H1 (cell line): ENCODE measurements around the gene MRPS18B. TPM values are rescaled to one million over a fixed set of nuclear protein-coding genes. Genes with fewer than 3 reads are reported as not detected.

ENCODE experiments used
- CTCF ChIA-PET: fragments of 300-600 bp; sonication (Branson Sonifier 250); formaldehyde crosslinking; loops from one replicate; lab custom pipeline; 2021; ENCODE audit not compliant: partially characterized antibody; lab: Charles Lee
- POLR2A ChIA-PET: fragments of 300-600 bp; sonication (Branson Sonifier 250); formaldehyde crosslinking; loops from one replicate; lab custom pipeline; 2021; ENCODE audit warnings: inconsistent platforms; ENCODE audit not compliant: partially characterized antibody; lab: Charles Lee
- DNase-seq, 2 experiments: peaks; one replicate each; pipeline versions ENCODE4 v3.0.0 to v3.0.0-alpha.2; 2010 to 2022; ENCODE audit warnings: low spot score in 2 of 2, low read depth in 1 of 2, mixed read lengths in 1 of 2
- FAIRE-seq: peaks from 2 replicates; lab custom pipeline; 2011; peaks lifted over from hg19 to GRCh38; lab: Jason Lieb, UNC
- H2AFZ ChIP-seq: 2 replicates; pipeline ENCODE4 v1.8.1; 2012; ENCODE audit warnings: low read length, inconsistent platforms
- H2AK5ac ChIP-seq: 2 replicates; pipeline ENCODE4 v1.6.1; 2013; ENCODE audit warnings: low read depth, low read length
- H2BK120ac ChIP-seq: replicated peaks from 2 replicates; pipeline ENCODE3; 2013; ENCODE audit warnings: low read depth, low read length, inconsistent platforms
- H2BK12ac ChIP-seq: 2 replicates; pipeline ENCODE4 v1.6.1; 2013; ENCODE audit warnings: low read depth, low read length
- H2BK15ac ChIP-seq: 2 replicates; pipeline ENCODE4 v1.6.1; 2013; ENCODE audit warnings: low read length
- H2BK20ac ChIP-seq: 2 replicates; pipeline ENCODE4 v1.6.1; 2013; ENCODE audit warnings: low read length
- H2BK5ac ChIP-seq: 2 replicates; pipeline ENCODE4 v1.6.1; 2013; ENCODE audit warnings: low read depth, low read length
- H3K14ac ChIP-seq: 2 replicates; pipeline ENCODE4 v1.6.1; 2013; ENCODE audit warnings: inconsistent platforms; ENCODE audit not compliant: insufficient read length
- H3K18ac ChIP-seq: 2 replicates; pipeline ENCODE4 v1.6.1; 2013; ENCODE audit warnings: low read length; ENCODE audit errors: extremely low read depth
- H3K23ac ChIP-seq: 2 replicates; pipeline ENCODE4 v1.6.1; 2013; ENCODE audit warnings: inconsistent platforms; ENCODE audit not compliant: insufficient read length
- H3K23me2 ChIP-seq: 2 replicates; pipeline ENCODE4 v1.6.1; 2013; ENCODE audit warnings: low read depth, low read length
- H3K27ac ChIP-seq: 2 replicates; pipeline ENCODE4 v1.6.1; 2011; ENCODE audit warnings: low read depth, low read length, inconsistent platforms
- H3K27me3 ChIP-seq, 4 experiments: replicated peaks in 1 of 4; 1 replicate in 1 of 4; 2 replicates in 3 of 4; pipeline versions ENCODE4 v1.6.1 to v1.8.1; 2011 to 2013; ENCODE audit warnings: low read length in 3 of 4, mild to moderate bottlenecking in 3 of 4, inconsistent platforms in 2 of 4, mixed read lengths in 2 of 4, moderate library complexity in 1 of 4; ENCODE audit not compliant: control insufficient read depth in 3 of 4, insufficient read depth in 3 of 4; ENCODE audit errors: extremely low read depth in 1 of 4
- H3K36me3 ChIP-seq, 4 experiments: 2 replicates each; pipeline versions ENCODE4 v1.6.1 to v1.8.1; 2011 to 2013; ENCODE audit warnings: mild to moderate bottlenecking in 4 of 4, low read length in 3 of 4, moderate library complexity in 2 of 4, control low read depth in 1 of 4, inconsistent platforms in 1 of 4; ENCODE audit not compliant: insufficient read depth in 4 of 4, control insufficient read depth in 2 of 4
- H3K4ac ChIP-seq: replicated peaks from 2 replicates; pipeline ENCODE3; 2013; ENCODE audit warnings: low read length, low read depth, mixed read lengths, inconsistent platforms; ENCODE audit not compliant: insufficient read length
- H3K4me1 ChIP-seq, 4 experiments: replicated peaks in 1 of 4; 1 replicate in 1 of 4; 2 replicates in 3 of 4; pipeline versions ENCODE4 v1.6.1 to v1.8.1; 2011 to 2013; ENCODE audit warnings: low read length in 3 of 4, inconsistent platforms in 2 of 4, mixed read lengths in 1 of 4; ENCODE audit not compliant: insufficient read depth in 4 of 4, control insufficient read depth in 3 of 4
- H3K4me2 ChIP-seq, 2 experiments: 2 replicates each; pipeline versions ENCODE4 v1.6.1 to v1.8.1; 2011 to 2013; ENCODE audit warnings: low read depth in 2 of 2, low read length in 2 of 2, control low read depth in 1 of 2, inconsistent platforms in 1 of 2, mild to moderate bottlenecking in 1 of 2; ENCODE audit not compliant: insufficient read depth in 1 of 2
- H3K4me3 ChIP-seq, 4 experiments: fragments of 200-600, 300-600 bp in 1 of 4; sonication (generic), shearing (Covaris generic), sonication (Bioruptor Twin) in 1 of 4; 2 replicates each; pipeline versions ENCODE4 v1.5.1 to v1.8.1; 2011 to 2016; ENCODE audit warnings: low read length in 4 of 4, low read depth in 3 of 4, control low read depth in 2 of 4, inconsistent platforms in 2 of 4, mild to moderate bottlenecking in 2 of 4, mixed read lengths in 1 of 4, moderate library complexity in 1 of 4; ENCODE audit not compliant: insufficient read depth in 2 of 4; ENCODE audit errors: extremely low read depth in 1 of 4
- H3K56ac ChIP-seq: replicated peaks from 2 replicates; pipeline ENCODE3; 2013; ENCODE audit warnings: low read depth, mild to moderate bottlenecking, mixed read lengths, low read length, inconsistent platforms; ENCODE audit not compliant: insufficient read length
- H3K79me1 ChIP-seq: 2 replicates; pipeline ENCODE4 v1.6.1; 2013; ENCODE audit warnings: low read depth, low read length, control low read depth
- H3K79me2 ChIP-seq, 2 experiments: 2 replicates each; pipeline versions ENCODE4 v1.6.1 to v1.8.1; 2012 to 2013; ENCODE audit warnings: low read length in 2 of 2, mild to moderate bottlenecking in 2 of 2, inconsistent platforms in 1 of 2; ENCODE audit not compliant: insufficient read depth in 2 of 2, control insufficient read depth in 1 of 2
- H3K9ac ChIP-seq, 4 experiments: replicated peaks in 1 of 4; 1 replicate in 1 of 4; 2 replicates in 3 of 4; pipeline versions ENCODE4 v1.6.1 to v1.8.1; 2011 to 2013; ENCODE audit warnings: low read depth in 3 of 4, low read length in 3 of 4, control low read depth in 2 of 4, mild to moderate bottlenecking in 2 of 4, moderate library complexity in 2 of 4, inconsistent platforms in 1 of 4; ENCODE audit errors: extremely low read depth in 1 of 4
- H3K9me3 ChIP-seq, 2 experiments: 2 replicates each; pipeline versions ENCODE4 v1.6.1 to v1.8.1; 2012 to 2013; ENCODE audit warnings: mild to moderate bottlenecking in 2 of 2, moderate library complexity in 2 of 2, control low read depth in 1 of 2, inconsistent platforms in 1 of 2, low read depth in 1 of 2, low read length in 1 of 2, mixed read lengths in 1 of 2; ENCODE audit not compliant: insufficient read depth in 2 of 2
- H4K20me1 ChIP-seq, 2 experiments: replicated peaks in 1 of 2; 2 replicates each; pipeline versions ENCODE3 to v1.8.1; 2011 to 2013; ENCODE audit warnings: inconsistent platforms in 2 of 2, low read length in 2 of 2, mild to moderate bottlenecking in 1 of 2; ENCODE audit not compliant: insufficient read depth in 2 of 2, control insufficient read depth in 1 of 2
- H4K5ac ChIP-seq: 2 replicates; pipeline ENCODE4 v1.6.1; 2013; ENCODE audit warnings: low read length, low read depth, mixed read lengths, inconsistent platforms; ENCODE audit not compliant: insufficient read length
- H4K8ac ChIP-seq: 2 replicates; pipeline ENCODE4 v1.8.0; 2013; ENCODE audit warnings: mild to moderate bottlenecking, moderate library complexity, low read length, inconsistent platforms; ENCODE audit not compliant: insufficient read depth; ENCODE audit errors: extremely low read depth
- H4K91ac ChIP-seq: replicated peaks from 2 replicates; pipeline ENCODE3; 2013; ENCODE audit warnings: low read length, mixed read lengths, inconsistent platforms; ENCODE audit not compliant: insufficient read length
- BRCA1 ChIP-seq: IDR thresholded peaks from 2 replicates; pipeline ENCODE4 v1.6.1; 2012; ENCODE audit warnings: low read depth, low read length, improper control_type of control experiment
- CBX8 ChIP-seq: fragments of 300-800, 300-1000 bp; sonication (generic); IDR thresholded peaks from 2 replicates; pipeline ENCODE4 v1.7.1; 2016; ENCODE audit warnings: low read depth, low read length, borderline replicate concordance
- EZH2 ChIP-seq: fragments of 200-600 bp; sonication (generic); IDR thresholded peaks from 2 replicates; pipeline ENCODE4 v1.7.1; 2012; ENCODE audit warnings: low read depth, mild to moderate bottlenecking, moderate library complexity, low read length, inconsistent platforms; ENCODE audit not compliant: severe bottlenecking
- GABPA ChIP-seq: IDR thresholded peaks from 2 replicates; pipeline ENCODE4 v1.6.1; 2011; ENCODE audit warnings: mild to moderate bottlenecking, low read length, moderate library complexity, borderline replicate concordance; ENCODE audit not compliant: insufficient read depth
- KDM1A ChIP-seq: fragments of 200-600, 300-600 bp; sonication (generic); IDR thresholded peaks from 2 replicates; pipeline ENCODE4 v1.7.1; 2016; ENCODE audit warnings: mild to moderate bottlenecking, low read length, borderline replicate concordance
- KDM4A ChIP-seq: IDR thresholded peaks from one replicate; pipeline ENCODE4 v1.7.1; 2012; ENCODE audit warnings: low read depth, mild to moderate bottlenecking, moderate library complexity, low read length, inconsistent platforms; ENCODE audit not compliant: severe bottlenecking
- PHF8 ChIP-seq: fragments of 200-600 bp; sonication (generic); conservative IDR thresholded peaks from 2 replicates; pipeline ENCODE4 v1.7.1; 2012; ENCODE audit warnings: low read depth, mild to moderate bottlenecking, inconsistent platforms, low read length, moderate library complexity
- POLR2A ChIP-seq, 2 experiments: IDR thresholded peaks; 1 replicate in 1 of 2; 2 replicates in 1 of 2; pipeline ENCODE4 v1.6.1; 2011; ENCODE audit warnings: low read depth in 2 of 2, low read length in 2 of 2, mild to moderate bottlenecking in 2 of 2; ENCODE audit errors: control extremely low read depth in 1 of 2
- RXRA ChIP-seq: IDR thresholded peaks from 2 replicates; pipeline ENCODE4 v1.6.1; 2011; ENCODE audit warnings: low read depth, mild to moderate bottlenecking, low read length, moderate library complexity; ENCODE audit not compliant: insufficient read depth
- TCF12 ChIP-seq: IDR thresholded peaks from 2 replicates; pipeline ENCODE4 v1.6.1; 2011; ENCODE audit warnings: low read depth, mild to moderate bottlenecking, low read length
- YY1 ChIP-seq: IDR thresholded peaks from 2 replicates; pipeline ENCODE4 v1.6.1; 2011; ENCODE audit warnings: low read depth, mild to moderate bottlenecking, low read length
- WGBS, 2 experiments: shearing (Covaris generic) in 1 of 2; methylation state at CpG; one replicate each; pipeline versions ENCODE4 v1.1.6 to v1.1.7; 2013 to 2015; ENCODE audit warnings: low lambda C conversion rate in 2 of 2, mixed read lengths in 2 of 2, inconsistent platforms in 1 of 2, low coverage in 1 of 2, missing lambda C conversion rate in 1 of 2; ENCODE audit not compliant: insufficient replicate concordance in 2 of 2, insufficient coverage in 1 of 2, insufficient read length in 1 of 2; ENCODE audit errors: extremely low coverage in 1 of 2, missing lambda C conversion rate in 1 of 2; 5-methylcytosine and 5-hydroxymethylcytosine counted together
- polyA plus RNA-seq, 7 experiments: library from polyadenylated mRNA; depleted of rRNA in 3 of 7; stranded (reverse) in 5 of 7; unstranded in 2 of 7; fragments of >200 nt in 5 of 7; fragments of 200-250 nt in 2 of 7; gene quantifications; 1 replicate in 5 of 7; 2 replicates in 1 of 7; 4 replicates in 1 of 7; pipeline versions ENCODE4 v1.2.1 to v1.2.3, GENCODE V29; 2011 to 2013; ENCODE audit warnings: missing spikeins in 2 of 7, mixed read lengths in 2 of 7
- total RNA-seq: library from RNA; stranded (reverse); fragmentation: NEBNext Ultra II Directional; extraction: Animal tissue kit (Norgen Biotek cat#: 25700); gene quantifications from 2 replicates; pipeline ENCODE4 v1.2.1, GENCODE V29; 2021

The MRPS18B gene
- total and polyA plus RNA-seq, 2 of the 8 experiments (the other 6 are each of a cell fraction or from before 2014, with no cell fraction given), result 57.8 to 83.3 TPM

GRCh38 chr6:30672445-30673253, 55.0 kb downstream of the MRPS18B start, which contains the start of gene DHX16:
DHX16 (minus strand) TSS chr6:30673006; CDS start chr6:30672841, 165 bp downstream.
- 0 out of 2 replicates have a peak within 1 kb of the TSS, but pooled peaks have one; percentile 47 for H2AFZ ChIP-seq
- H3K9me3 ChIP-seq, result no peaks in the 10 kb centered on the region
- H3K4me2 ChIP-seq, result peak within 1 kb of the TSS; percentile 82 to 84
- peaks cover 4 to 11% (median 8%) of the 10 kb centered on the region in 4 experiments; a peak in 5 of 8 replicates for H3K36me3 ChIP-seq
- 3% methylated on average over 39 of the region's 57 CpGs; no CpG with 5 or more reads in 1 of the 2 experiments for WGBS, 2 experiments
- no peak within 1 kb of the TSS for H3K4ac ChIP-seq
- DNase-seq, result peak; percentile 88 to 94
- H2BK15ac ChIP-seq, result 0 out of 2 replicates have a peak within 1 kb of the TSS, but pooled peaks have one; percentile 29
- H2BK120ac ChIP-seq, result no peak within 1 kb of the TSS
- FAIRE-seq, result peak; percentile 65
- H3K4me3 ChIP-seq, result peak within 1 kb of the TSS; percentile 76 to 99 (median 90)
- H3K79me1 ChIP-seq, result no peaks in the 10 kb centered on the region
- H4K91ac ChIP-seq, result no peak within 1 kb of the TSS
- H4K20me1 ChIP-seq, result peaks cover 0 to 2% of the 10 kb centered on the region in 2 experiments
- H3K23me2 ChIP-seq, result peaks cover 6% of the 10 kb centered on the region
- peak within 1 kb of the TSS; percentile 60 for H3K18ac ChIP-seq
- ChIA-PET POLR2A (interaction anchor here (0.6 to 18.7 kb wide), 18 partner anchors 8 to 106 kb away, joined by 3 to 388 read pairs (median 3); partner anchors contain the start of genes ABCF1, MDC1, MRPS18B and NRM), CTCF (interaction anchor here (0.5 to 3.0 kb wide), 33 partner anchors 8 to 1049 kb away, joined by 3 to 14 read pairs (median 4); partner anchors contain the start of genes C6orf136 and MDC1)
- peaks cover 0 to 4% of the 10 kb centered on the region in 2 experiments; a peak in 2 of 4 replicates for H3K79me2 ChIP-seq
- H2BK12ac ChIP-seq, result no peak within 1 kb of the TSS
- H2BK20ac ChIP-seq, result no peak within 1 kb of the TSS
- H2BK5ac ChIP-seq, result peak within 1 kb of the TSS; percentile 71; the same call in 1 of the 2 replicates
- peak within 1 kb of the TSS; percentile 83 for H3K56ac ChIP-seq
- H3K9ac ChIP-seq, result peak within 1 kb of the TSS; percentile 62 to 91 (median 78)
- no peak within 1 kb of the TSS for H2AK5ac ChIP-seq
- H3K4me1 ChIP-seq, result no peaks in the 10 kb centered on the region; a peak in 1 of 7 replicates
- peak within 1 kb of the TSS; percentile 44 for H4K5ac ChIP-seq
- H3K27ac ChIP-seq, result no peak within 1 kb of the TSS
- H4K8ac ChIP-seq, result peak within 1 kb of the TSS; percentile 81
- H3K27me3 ChIP-seq, result no peaks in the 10 kb centered on the region
- H3K14ac ChIP-seq, result no peak within 1 kb of the TSS
- no peak within 1 kb of the TSS for H3K23ac ChIP-seq
- TF ChIP-seq PHF8 (peak; percentile 56), TCF12 (no peak), YY1 (no peak), KDM1A (no peak), POLR2A (IDR thresholded peaks at IDR 0.05; ENCODE audit: control extremely low read depth in 1 of 2, low read depth in 2 of 2, low read length in 2 of 2) (no peak), EZH2 (no peak), RXRA (no peak), KDM4A (peak; percentile 82), CBX8 (no peak), BRCA1 (peak; percentile 61), GABPA (no peak)
